ENCODE measurements around the gene LONRF3.

- TF ChIP-seq POLR2A (IDR thresholded peaks at IDR 0.05) (no peak), CTCF (IDR thresholded peaks at IDR 0.05) (no peak), POLR2AphosphoS5 (IDR thresholded peaks at IDR 0.05) (no peak)
These were observed 2.9 kb upstream of the LONRF3 start for GRCh38 chrX:118971552-118971951.
